ENCODE measurements around the gene WBP1L.
"Not testable (repeated sequence)": the region's sequence is repeated elsewhere in the genome, so short reads cannot be mapped to it uniquely, and the experiment has no call there.

Gene WBP1L

DNA sequence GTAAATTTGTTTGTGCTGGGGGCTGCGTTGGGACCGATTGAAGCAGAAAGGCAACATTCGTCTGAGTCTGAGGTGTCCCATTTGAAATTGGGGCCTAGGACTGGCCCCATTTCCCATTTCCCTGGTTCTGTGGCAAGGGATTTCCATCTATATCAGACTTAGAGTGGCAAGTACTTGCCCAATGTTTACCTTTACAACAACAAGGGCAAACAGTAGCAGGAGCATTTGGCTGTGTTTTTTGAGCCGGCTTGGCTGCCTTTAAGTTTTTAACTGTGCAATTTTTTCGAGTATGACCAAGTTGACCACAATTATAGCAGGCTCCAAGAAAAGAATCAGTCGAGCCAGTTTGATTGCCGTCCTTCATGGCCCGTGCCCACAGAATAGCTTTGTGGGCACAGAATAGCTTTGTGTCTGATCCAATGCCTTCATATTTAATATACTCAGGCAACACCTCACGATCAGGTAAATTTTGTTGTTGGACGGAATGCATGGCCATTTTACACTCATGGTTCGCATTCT is 98.1 kb downstream of the WBP1L start:
- H3K9me3 ChIP-seq (ENCODE audit: control insufficient read depth, insufficient read depth, low read depth, low read length), result no peaks in the 10 kb centered on the region
- ChIA-PET CTCF (interaction anchor here (0.7 to 1.1 kb wide), 3 partner anchors 59 to 667 kb away, joined by 3 to 6 read pairs (median 3); no protein-coding TSS in a partner anchor), POLR2A (no interaction called here)
- TF ChIP-seq, protein P1, sequence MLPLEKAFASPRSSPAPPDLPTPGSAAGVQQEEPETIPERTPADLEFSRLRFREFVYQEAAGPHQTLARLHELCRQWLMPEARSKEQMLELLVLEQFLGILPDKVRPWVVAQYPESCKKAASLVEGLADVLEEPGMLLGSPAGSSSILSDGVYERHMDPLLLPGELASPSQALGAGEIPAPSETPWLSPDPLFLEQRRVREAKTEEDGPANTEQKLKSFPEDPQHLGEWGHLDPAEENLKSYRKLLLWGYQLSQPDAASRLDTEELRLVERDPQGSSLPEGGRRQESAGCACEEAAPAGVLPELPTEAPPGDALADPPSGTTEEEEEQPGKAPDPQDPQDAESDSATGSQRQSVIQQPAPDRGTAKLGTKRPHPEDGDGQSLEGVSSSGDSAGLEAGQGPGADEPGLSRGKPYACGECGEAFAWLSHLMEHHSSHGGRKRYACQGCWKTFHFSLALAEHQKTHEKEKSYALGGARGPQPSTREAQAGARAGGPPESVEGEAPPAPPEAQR (tag by site-specific recombination; IDR thresholded peaks at IDR 0.05), result no peak
- TF ChIP-seq ZBTB1 (tag by site-specific recombination; IDR thresholded peaks at IDR 0.05) (no peak), ZNF792 (tag by site-specific recombination; IDR thresholded peaks at IDR 0.05) (no peak), ZNF157 (tag by site-specific recombination; IDR thresholded peaks at IDR 0.05) (no peak), ZNF670 (tag by site-specific recombination; IDR thresholded peaks at IDR 0.05; ENCODE audit: low read depth) (no peak), ZNF114 (tag by site-specific recombination; IDR thresholded peaks at IDR 0.05) (no peak), SP3 (tag by site-specific recombination; IDR thresholded peaks at IDR 0.05) (no peak), ZNF133 (tag by site-specific recombination; IDR thresholded peaks at IDR 0.05) (no peak), ZNF423 (tag by site-specific recombination; IDR thresholded peaks at IDR 0.05) (no peak), ZFHX2 (tag by site-specific recombination; conservative IDR thresholded peaks at IDR 0.05) (no peak), ZNF600 (tag by site-specific recombination; IDR thresholded peaks at IDR 0.05) (no peak), ZNF629 (tag by site-specific recombination; IDR thresholded peaks at IDR 0.05) (no peak), RBAK (tag by site-specific recombination; IDR thresholded peaks at IDR 0.05) (no peak), ZBTB20 (tag by site-specific recombination; IDR thresholded peaks at IDR 0.05) (no peak), GLIS1 (tag by site-specific recombination; IDR thresholded peaks at IDR 0.05) (no peak)
- TF ChIP-seq, protein P2, sequence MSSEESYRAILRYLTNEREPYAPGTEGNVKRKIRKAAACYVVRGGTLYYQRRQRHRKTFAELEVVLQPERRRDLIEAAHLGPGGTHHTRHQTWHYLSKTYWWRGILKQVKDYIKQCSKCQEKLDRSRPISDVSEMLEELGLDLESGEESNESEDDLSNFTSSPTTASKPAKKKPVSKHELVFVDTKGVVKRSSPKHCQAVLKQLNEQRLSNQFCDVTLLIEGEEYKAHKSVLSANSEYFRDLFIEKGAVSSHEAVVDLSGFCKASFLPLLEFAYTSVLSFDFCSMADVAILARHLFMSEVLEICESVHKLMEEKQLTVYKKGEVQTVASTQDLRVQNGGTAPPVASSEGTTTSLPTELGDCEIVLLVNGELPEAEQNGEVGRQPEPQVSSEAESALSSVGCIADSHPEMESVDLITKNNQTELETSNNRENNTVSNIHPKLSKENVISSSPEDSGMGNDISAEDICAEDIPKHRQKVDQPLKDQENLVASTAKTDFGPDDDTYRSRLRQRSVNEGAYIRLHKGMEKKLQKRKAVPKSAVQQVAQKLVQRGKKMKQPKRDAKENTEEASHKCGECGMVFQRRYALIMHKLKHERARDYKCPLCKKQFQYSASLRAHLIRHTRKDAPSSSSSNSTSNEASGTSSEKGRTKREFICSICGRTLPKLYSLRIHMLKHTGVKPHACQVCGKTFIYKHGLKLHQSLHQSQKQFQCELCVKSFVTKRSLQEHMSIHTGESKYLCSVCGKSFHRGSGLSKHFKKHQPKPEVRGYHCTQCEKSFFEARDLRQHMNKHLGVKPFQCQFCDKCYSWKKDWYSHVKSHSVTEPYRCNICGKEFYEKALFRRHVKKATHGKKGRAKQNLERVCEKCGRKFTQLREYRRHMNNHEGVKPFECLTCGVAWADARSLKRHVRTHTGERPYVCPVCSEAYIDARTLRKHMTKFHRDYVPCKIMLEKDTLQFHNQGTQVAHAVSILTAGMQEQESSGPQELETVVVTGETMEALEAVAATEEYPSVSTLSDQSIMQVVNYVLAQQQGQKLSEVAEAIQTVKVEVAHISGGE (tag by site-specific recombination; conservative IDR thresholded peaks at IDR 0.05; ENCODE audit: low read depth), result no peak
- TF ChIP-seq, protein P3, sequence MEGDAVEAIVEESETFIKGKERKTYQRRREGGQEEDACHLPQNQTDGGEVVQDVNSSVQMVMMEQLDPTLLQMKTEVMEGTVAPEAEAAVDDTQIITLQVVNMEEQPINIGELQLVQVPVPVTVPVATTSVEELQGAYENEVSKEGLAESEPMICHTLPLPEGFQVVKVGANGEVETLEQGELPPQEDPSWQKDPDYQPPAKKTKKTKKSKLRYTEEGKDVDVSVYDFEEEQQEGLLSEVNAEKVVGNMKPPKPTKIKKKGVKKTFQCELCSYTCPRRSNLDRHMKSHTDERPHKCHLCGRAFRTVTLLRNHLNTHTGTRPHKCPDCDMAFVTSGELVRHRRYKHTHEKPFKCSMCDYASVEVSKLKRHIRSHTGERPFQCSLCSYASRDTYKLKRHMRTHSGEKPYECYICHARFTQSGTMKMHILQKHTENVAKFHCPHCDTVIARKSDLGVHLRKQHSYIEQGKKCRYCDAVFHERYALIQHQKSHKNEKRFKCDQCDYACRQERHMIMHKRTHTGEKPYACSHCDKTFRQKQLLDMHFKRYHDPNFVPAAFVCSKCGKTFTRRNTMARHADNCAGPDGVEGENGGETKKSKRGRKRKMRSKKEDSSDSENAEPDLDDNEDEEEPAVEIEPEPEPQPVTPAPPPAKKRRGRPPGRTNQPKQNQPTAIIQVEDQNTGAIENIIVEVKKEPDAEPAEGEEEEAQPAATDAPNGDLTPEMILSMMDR (tag by site-specific recombination; IDR thresholded peaks at IDR 0.05), result no peak
- TF ChIP-seq, protein P4, sequence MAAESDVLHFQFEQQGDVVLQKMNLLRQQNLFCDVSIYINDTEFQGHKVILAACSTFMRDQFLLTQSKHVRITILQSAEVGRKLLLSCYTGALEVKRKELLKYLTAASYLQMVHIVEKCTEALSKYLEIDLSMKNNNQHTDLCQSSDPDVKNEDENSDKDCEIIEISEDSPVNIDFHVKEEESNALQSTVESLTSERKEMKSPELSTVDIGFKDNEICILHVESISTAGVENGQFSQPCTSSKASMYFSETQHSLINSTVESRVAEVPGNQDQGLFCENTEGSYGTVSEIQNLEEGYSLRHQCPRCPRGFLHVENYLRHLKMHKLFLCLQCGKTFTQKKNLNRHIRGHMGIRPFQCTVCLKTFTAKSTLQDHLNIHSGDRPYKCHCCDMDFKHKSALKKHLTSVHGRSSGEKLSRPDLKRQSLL (tag by site-specific recombination; IDR thresholded peaks at IDR 0.05), result no peak
- peaks cover 5% of the 10 kb centered on the region; the same call in 1 of the 2 replicates for H3K4me1 ChIP-seq (ENCODE audit: control insufficient read depth, insufficient read depth, low read length)
- no peaks in the 10 kb centered on the region for H3K36me3 ChIP-seq (ENCODE audit: control insufficient read depth in 2 of 2, insufficient read depth in 1 of 2, low read length in 2 of 2)
- no peak overlapping the region for H3K27ac ChIP-seq (ENCODE audit: extremely low read depth, low read depth, low read length)
- H3K4me3 ChIP-seq (ENCODE audit: low read depth, low read length), result no peak overlapping the region

DNA sequence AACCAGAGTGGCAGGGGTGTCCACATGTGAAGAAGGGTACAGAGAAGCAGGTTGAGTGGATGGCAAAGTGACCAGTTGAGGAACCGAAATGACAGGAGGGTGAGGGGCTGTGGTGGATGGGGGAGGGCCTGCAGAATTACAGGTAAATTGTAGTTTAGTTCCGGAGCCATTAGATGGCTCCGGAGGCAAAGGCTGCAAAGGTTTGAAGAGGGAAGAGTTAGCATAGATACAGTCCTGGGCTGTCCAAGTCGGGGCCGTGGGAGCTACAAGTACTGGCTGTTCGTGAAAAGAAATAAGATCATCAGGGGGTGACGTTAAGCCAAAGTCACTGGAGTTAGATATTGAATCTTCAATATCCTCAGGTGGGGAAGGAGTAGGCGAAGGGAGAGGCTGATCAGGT is 99.4 kb downstream of the WBP1L start:
- H3K4me1 ChIP-seq (ENCODE audit: control insufficient read depth, insufficient read depth, low read length); H3K9me3 ChIP-seq (ENCODE audit: control insufficient read depth, insufficient read depth, low read depth, low read length); H3K36me3 ChIP-seq (ENCODE audit: control insufficient read depth in 2 of 2, insufficient read depth in 1 of 2, low read length in 2 of 2); POLR2A ChIA-PET; CTCF ChIA-PET; H3K27ac ChIP-seq (ENCODE audit: extremely low read depth, low read depth, low read length); H3K4me3 ChIP-seq (ENCODE audit: low read depth, low read length): not testable (repeated sequence)
